Fibroblast of lung (primary cell): ENCODE measurements around the gene TMTC2. TPM values are rescaled to one million over a fixed set of nuclear protein-coding genes. Genes with fewer than 3 reads are reported as not detected.

Experiments
- DNase-seq, 2 donors: peaks; one replicate each; pipeline versions ENCODE4 v3.0.0 to v3.0.0-alpha.2; 2010; ENCODE audit warnings: low read depth in 2 of 2
- H2AFZ ChIP-seq: 2 replicates; pipeline ENCODE4 v1.5.1; 2012; ENCODE audit warnings: low read length, control low read depth, inconsistent platforms
- H3K27ac ChIP-seq: 2 replicates; pipeline ENCODE4 v1.5.1; 2011; ENCODE audit warnings: low read length, control low read depth; ENCODE audit not compliant: insufficient read depth
- H3K27me3 ChIP-seq: 2 replicates; pipeline ENCODE4 v1.5.1; 2011; ENCODE audit warnings: mild to moderate bottlenecking, low read length; ENCODE audit not compliant: control insufficient read depth, insufficient read depth
- H3K36me3 ChIP-seq: 2 replicates; pipeline ENCODE4 v1.5.1; 2011; ENCODE audit warnings: low read length; ENCODE audit not compliant: control insufficient read depth, insufficient read depth
- H3K4me1 ChIP-seq: 2 replicates; pipeline ENCODE4 v1.5.1; 2011; ENCODE audit warnings: low read length; ENCODE audit not compliant: control insufficient read depth, insufficient read depth; ENCODE audit errors: extremely low read depth
- H3K4me2 ChIP-seq: 2 replicates; pipeline ENCODE4 v1.5.1; 2011; ENCODE audit warnings: low read length, control low read depth; ENCODE audit not compliant: insufficient read depth; ENCODE audit errors: extremely low read depth
- H3K4me3 ChIP-seq, 4 experiments: fragments of 200-600 bp in 1 of 4; sonication (generic) in 1 of 4; replicated peaks in 1 of 4; 2 replicates each; pipeline ENCODE4 v1.5.1; 2011 to 2016; ENCODE audit warnings: low read length in 4 of 4, low read depth in 3 of 4, mild to moderate bottlenecking in 3 of 4, control low read depth in 2 of 4, inconsistent platforms in 1 of 4, mixed read lengths in 1 of 4; ENCODE audit not compliant: insufficient read depth in 1 of 4; ENCODE audit errors: control extremely low read depth in 1 of 4
- H3K79me2 ChIP-seq: 2 replicates; pipeline ENCODE4 v1.5.1; 2012; ENCODE audit warnings: mild to moderate bottlenecking, low read length, inconsistent platforms; ENCODE audit not compliant: control insufficient read depth, insufficient read depth
- H3K9ac ChIP-seq: 2 replicates; pipeline ENCODE4 v1.5.1; 2011; ENCODE audit warnings: mild to moderate bottlenecking, low read length, control low read depth; ENCODE audit not compliant: insufficient read depth
- H3K9me3 ChIP-seq: 2 replicates; pipeline ENCODE4 v1.5.1; 2012; ENCODE audit warnings: low read depth, low read length; ENCODE audit not compliant: control insufficient read depth, insufficient read depth
- H4K20me1 ChIP-seq: 2 replicates; pipeline ENCODE4 v1.5.1; 2011; ENCODE audit warnings: low read length; ENCODE audit not compliant: control insufficient read depth, insufficient read depth; ENCODE audit errors: extremely low read depth
- CTCF ChIP-seq, 2 donors: IDR thresholded peaks in 1 of 2; conservative IDR thresholded peaks in 1 of 2; 1 replicate in 1 of 2; 2 replicates in 1 of 2; pipeline ENCODE4 v1.5.1; 2011 to 2012; ENCODE audit warnings: low read length in 2 of 2, control low read depth in 1 of 2, inconsistent platforms in 1 of 2, low read depth in 1 of 2, mild to moderate bottlenecking in 1 of 2
- EZH2 ChIP-seq: IDR thresholded peaks from 2 replicates; pipeline ENCODE4 v1.5.1; 2012; ENCODE audit warnings: low read length, control low read depth, mild to moderate bottlenecking; ENCODE audit errors: missing control alignments
- polyA plus RNA-seq, 2 donors: library from polyadenylated mRNA; depleted of rRNA in 1 of 2; stranded (reverse) in 1 of 2; unstranded in 1 of 2; fragments of >200 nt; gene quantifications; 2 replicates each; pipeline ENCODE4 v1.2.1, GENCODE V29; 2011 to 2012; ENCODE audit warnings: missing spikeins in 1 of 2
- total RNA-seq: library from RNA; depleted of rRNA; stranded (reverse); fragments of >200 nt; gene quantifications from 2 replicates; pipeline ENCODE4 v1.2.1, GENCODE V29; 2014

Gene TMTC2
- total and polyA plus RNA-seq, 2 donors (not counting 1 experiment from before 2014, with no cell fraction given) = 3.5 to 9.7 TPM

- TF ChIP-seq CTCF (conservative IDR thresholded peaks at IDR 0.05 in 1 of 2, IDR thresholded peaks at IDR 0.05 in 1 of 2; ENCODE audit: low read depth in 1 of 2, low read length in 2 of 2) (no peak), EZH2 (no peak)
- Histone ChIP-seq H3K4me3 (no peak overlapping the region), H3K27me3 (no peaks in the 10 kb centered on the region), H4K20me1 (no peaks in the 10 kb centered on the region), H3K4me2 (no peak overlapping the region), H3K9ac (no peak overlapping the region), H2AFZ (no peak overlapping the region), H3K36me3 (no peaks in the 10 kb centered on the region), H3K27ac (no peak overlapping the region), H3K9me3 (no peaks in the 10 kb centered on the region), H3K4me1 (no peaks in the 10 kb centered on the region), H3K79me2 (no peaks in the 10 kb centered on the region)
- DNase-seq = no peak
Observed at GRCh38 chr12:83039413-83039812, 352.7 kb downstream of the TMTC2 start.

GRCh38 chr12:83040339-83040738 is 353.6 kb downstream of the TMTC2 start:
- H3K9me3 ChIP-seq = no peaks in the 10 kb centered on the region

DNA sequence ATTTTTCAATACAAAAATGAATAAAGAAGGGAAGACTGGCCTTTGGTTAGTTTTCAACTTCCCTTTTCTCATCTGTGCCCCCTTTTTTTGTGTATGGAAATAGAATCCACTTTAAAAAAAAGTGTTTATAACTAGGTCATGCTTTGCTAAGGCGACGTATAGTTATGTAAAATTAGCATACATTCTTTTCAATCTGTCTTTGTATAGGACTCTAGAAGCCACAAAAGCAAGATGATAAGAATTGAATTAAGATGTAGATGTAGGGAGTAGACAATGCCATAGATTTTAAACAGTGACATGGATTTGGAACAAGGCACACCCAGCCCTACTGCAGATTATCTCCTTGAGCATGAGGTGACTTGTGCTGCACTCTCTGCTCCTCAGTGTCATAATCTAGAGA is 354.3 kb downstream of the TMTC2 start:
- no peaks in the 10 kb centered on the region for H3K79me2 ChIP-seq

More at GRCh38 chr12:83040339-83040738, 353.6 kb downstream of the TMTC2 start:
- Histone ChIP-seq H3K4me3 (no peak overlapping the region), H4K20me1 (no peaks in the 10 kb centered on the region), H3K27me3 (no peaks in the 10 kb centered on the region), H3K27ac (no peak overlapping the region), H3K4me1 (no peaks in the 10 kb centered on the region), H3K79me2 (no peaks in the 10 kb centered on the region), H3K9ac (no peak overlapping the region), H3K36me3 (no peaks in the 10 kb centered on the region), H3K4me2 (no peak overlapping the region), H2AFZ (no peak overlapping the region)
- no peak for TF ChIP-seq EZH2
- TF ChIP-seq CTCF (conservative IDR thresholded peaks at IDR 0.05 in 1 of 2, IDR thresholded peaks at IDR 0.05 in 1 of 2; ENCODE audit: low read depth in 1 of 2, low read length in 2 of 2) = no peak
- DNase-seq = no peak

More for the DNA sequence above, 354.3 kb downstream of the TMTC2 start:
- no peaks in the 10 kb centered on the region for H3K9me3 ChIP-seq
- H3K36me3 ChIP-seq = no peaks in the 10 kb centered on the region
- H3K4me3 ChIP-seq = no peak overlapping the region
- no peaks in the 10 kb centered on the region for H4K20me1 ChIP-seq
- H2AFZ ChIP-seq = no peak overlapping the region
- H3K4me2 ChIP-seq = no peak overlapping the region
- no peak overlapping the region for H3K9ac ChIP-seq
- H3K4me1 ChIP-seq = no peaks in the 10 kb centered on the region
- H3K27ac ChIP-seq = no peak overlapping the region
- TF ChIP-seq CTCF (conservative IDR thresholded peaks at IDR 0.05 in 1 of 2, IDR thresholded peaks at IDR 0.05 in 1 of 2; ENCODE audit: low read depth in 1 of 2, low read length in 2 of 2) (no peak), EZH2 (no peak)
- DNase-seq = no peak
- H3K27me3 ChIP-seq = no peaks in the 10 kb centered on the region
